GM12878 (cell line): ENCODE measurements around the gene CCDC83. TPM values are rescaled to one million over a fixed set of nuclear protein-coding genes. Genes with fewer than 3 reads are reported as not detected.
A peak's percentile ranks its signal among the peaks of the same experiment; 100 is the strongest.

Experiments
- ATAC-seq: fragments of 200-7000 bp; cut with Tn5 transposase; 3 replicates; pipeline ENCODE4 v1.9.1; 2020; ENCODE audit warnings: mild to moderate bottlenecking, moderate library complexity
- BruUV-seq: library from RNA; stranded (reverse); fragments of 400-500 nt; replicated peaks from 2 replicates; lab custom pipeline; 2021; lab: Mats Ljungman, UMichigan
- CTCF ChIA-PET: fragments of 300-600 bp; sonication (Branson Sonifier 250); formaldehyde crosslinking; extraction: SDS; loops from one replicate; lab custom pipeline; 2021; ENCODE audit warnings: inconsistent platforms; lab: Yijun Ruan, JAX
- POLR2A ChIA-PET: fragments of 350-600 bp; formaldehyde crosslinking; extraction: SDS; loops from one replicate; lab custom pipeline; 2021; ENCODE audit warnings: inconsistent platforms; lab: Charles Lee
- RAD21 ChIA-PET: fragments of 300-600 bp; sonication (Branson Sonifier 250); formaldehyde crosslinking; loops from one replicate; lab custom pipeline; 2023; ENCODE audit warnings: antibody characterized with exemption; ENCODE audit not compliant: unreplicated experiment; lab: Charles Lee
- SMC1A ChIA-PET: fragments of 300-600 bp; sonication (Branson Sonifier 250); formaldehyde crosslinking; loops from one replicate; lab custom pipeline; 2023; ENCODE audit not compliant: unreplicated experiment, uncharacterized antibody; lab: Charles Lee
- DNase-seq: peaks from one replicate; pipeline ENCODE4 v3.0.0-alpha.2; 2011; ENCODE audit warnings: low read depth, low spot score
- FAIRE-seq: peaks from 3 replicates; lab custom pipeline; 2011; peaks lifted over from hg19 to GRCh38; lab: Jason Lieb, UNC
- H2AFZ ChIP-seq: 2 replicates; pipeline ENCODE4 v1.6.0; 2011; ENCODE audit warnings: low read depth, low read length, control low read depth; ENCODE audit not compliant: control insufficient read depth
- H3K27ac ChIP-seq: 2 replicates; pipeline ENCODE4 v1.5.1; 2011; ENCODE audit warnings: control low read depth; ENCODE audit not compliant: control insufficient read depth, insufficient read depth
- H3K27me3 ChIP-seq, 2 experiments: replicated peaks in 1 of 2; 2 replicates each; pipeline versions ENCODE4 v1.6.0 to v1.6.1; 2011; ENCODE audit warnings: low read length in 1 of 2; ENCODE audit not compliant: control insufficient read depth in 2 of 2, insufficient read depth in 2 of 2
- H3K36me3 ChIP-seq, 2 experiments: 2 replicates each; pipeline ENCODE4 v1.5.1; 2011; ENCODE audit warnings: low read length in 1 of 2; ENCODE audit not compliant: control insufficient read depth in 2 of 2, insufficient read depth in 2 of 2
- H3K4me1 ChIP-seq: 2 replicates; pipeline ENCODE4 v1.6.1; 2011; ENCODE audit warnings: mild to moderate bottlenecking, low read length, moderate library complexity, mixed read lengths; ENCODE audit not compliant: control insufficient read depth, insufficient read depth
- H3K4me2 ChIP-seq: 2 replicates; pipeline ENCODE4 v1.6.0; 2011; ENCODE audit warnings: control low read depth; ENCODE audit not compliant: control insufficient read depth, insufficient read depth
- H3K4me3 ChIP-seq: fragments of 200-600 bp; sonication (generic); 2 replicates; pipeline ENCODE4 v1.5.1; 2016
- H3K79me2 ChIP-seq: 2 replicates; pipeline ENCODE4 v1.6.0; 2011; ENCODE audit warnings: low read length; ENCODE audit not compliant: control insufficient read depth, insufficient read depth
- H3K9ac ChIP-seq: 2 replicates; pipeline ENCODE4 v1.8.0; 2011; ENCODE audit warnings: low read length, control low read depth, mixed read lengths; ENCODE audit not compliant: control insufficient read depth, insufficient read depth
- H3K9me3 ChIP-seq: replicated peaks from 3 replicates; pipeline ENCODE4 v1.5.1; 2011; ENCODE audit warnings: mild to moderate bottlenecking, low read length; ENCODE audit not compliant: control insufficient read depth, insufficient read depth
- H4K20me1 ChIP-seq: 2 replicates; pipeline ENCODE4 v1.6.0; 2011; ENCODE audit not compliant: control insufficient read depth, insufficient read depth
- BCL11A ChIP-seq: IDR thresholded peaks from 2 replicates; pipeline ENCODE4 v1.6.1; 2011; ENCODE audit warnings: low read depth, low read length
- CBFB ChIP-seq: IDR thresholded peaks from 2 replicates; pipeline ENCODE4 v1.6.1; 2016; ENCODE audit warnings: antibody characterized with exemption, low read depth
- EED ChIP-seq: sonication (generic); IDR thresholded peaks from 2 replicates; pipeline ENCODE4 v1.6.1; 2016; ENCODE audit warnings: antibody characterized with exemption, low read depth
- EP300 ChIP-seq, 2 experiments: fragments of 150-350 bp in 1 of 2; IDR thresholded peaks; 2 replicates each; pipeline ENCODE4 v1.6.1; 2011 to 2012; ENCODE audit warnings: low read depth in 2 of 2, low read length in 2 of 2, borderline replicate concordance in 1 of 2, improper control_type of control experiment in 1 of 2, inconsistent platforms in 1 of 2; ENCODE audit not compliant: control insufficient read depth in 1 of 2
- ESRRA ChIP-seq: IDR thresholded peaks from 2 replicates; pipeline ENCODE4 v1.6.1; 2012; ENCODE audit warnings: mild to moderate bottlenecking, low read length, improper control_type of control experiment
- IKZF1 ChIP-seq: fragments of 450-650 bp; conservative IDR thresholded peaks from 2 replicates; pipeline ENCODE4 v1.6.1; 2017; ENCODE audit warnings: antibody characterized with exemption, mild to moderate bottlenecking
- MTA2 ChIP-seq: fragments of 450-650 bp; IDR thresholded peaks from 2 replicates; pipeline ENCODE4 v1.6.1; 2016; ENCODE audit warnings: low read depth, mild to moderate bottlenecking, moderate library complexity
- MXI1 ChIP-seq: fragments of 150-350 bp; IDR thresholded peaks from 2 replicates; pipeline ENCODE4 v1.6.1; 2011; ENCODE audit warnings: low read depth, mild to moderate bottlenecking, inconsistent platforms, low read length, improper control_type of control experiment
- NBN ChIP-seq: fragments of 450-650 bp; IDR thresholded peaks from 2 replicates; pipeline ENCODE4 v1.6.1; 2016
- NFYA ChIP-seq: IDR thresholded peaks from 2 replicates; pipeline ENCODE4 v1.6.1; 2011; ENCODE audit warnings: low read depth, mild to moderate bottlenecking, low read length, improper control_type of control experiment, borderline replicate concordance
- RAD21 ChIP-seq: IDR thresholded peaks from 2 replicates; pipeline ENCODE4 v1.6.1; 2011; ENCODE audit warnings: mild to moderate bottlenecking, low read depth, low read length, moderate library complexity; ENCODE audit not compliant: insufficient read depth
- TARDBP ChIP-seq: IDR thresholded peaks from 2 replicates; pipeline ENCODE4 v1.6.1; 2016; ENCODE audit warnings: borderline replicate concordance
- TCF12 ChIP-seq: IDR thresholded peaks from 2 replicates; pipeline ENCODE4 v1.6.1; 2011; ENCODE audit warnings: low read depth, mild to moderate bottlenecking, low read length
- TCF3 ChIP-seq: IDR thresholded peaks from 2 replicates; pipeline ENCODE4 v1.6.1; 2012; ENCODE audit warnings: low read depth, mild to moderate bottlenecking, low read length, borderline replicate concordance; ENCODE audit not compliant: insufficient read depth
- WGBS: methylation state at CpG from one replicate; pipeline ENCODE4 v1.1.6; 2016; ENCODE audit warnings: low lambda C conversion rate; ENCODE audit not compliant: insufficient replicate concordance, insufficient coverage; ENCODE audit errors: missing lambda C conversion rate; 5-methylcytosine and 5-hydroxymethylcytosine counted together
- in situ Hi-C: fragments of 300-500 bp; cut with MboI; formaldehyde crosslinking; loops from 9 replicates; pipeline ENCODE4 v1.14.3; 2018; ENCODE audit warnings: mixed read lengths
- intact Hi-C: fragments of 100-400 bp; cut with micrococcal nuclease; formaldehyde crosslinking; loops from one replicate; pipeline ENCODE4 v1.14.2; 2022; ENCODE audit not compliant: unreplicated experiment
- polyA plus RNA-seq, 11 experiments: library from polyadenylated mRNA; depleted of rRNA in 4 of 11; unstranded in 6 of 11; stranded (reverse) in 5 of 11; fragments of >200 nt; fragmentation: Nextera tagmentation in 4 of 11; fragmentation: Illumina TruSeq in 1 of 11; extraction: Ambion mirVana in 4 of 11; extraction: Trizol in 1 of 11; gene quantifications; 1 replicate in 1 of 11; 2 replicates in 10 of 11; pipeline versions ENCODE4 v1.2.1 to v1.2.3, GENCODE V29; 2011 to 2016; ENCODE audit warnings: inconsistent platforms in 2 of 11, missing spikeins in 2 of 11, low read depth in 1 of 11
- total RNA-seq, 4 experiments: library from RNA; depleted of rRNA in 3 of 4; stranded (reverse); fragments of >200 nt in 3 of 4; fragmentation: Illumina TruSeq in 1 of 4; extraction: Trizol in 1 of 4; gene quantifications; 2 replicates each; pipeline versions ENCODE4 v1.2.1 to v1.2.3, GENCODE V29; 2013 to 2021
- TF ChIP-seq, protein P1 (sequence below): fragments of 450-650 bp; IDR thresholded peaks from 2 replicates; pipeline ENCODE4 v1.6.1; 2017; ENCODE audit warnings: mild to moderate bottlenecking
- TF ChIP-seq, protein P2 (sequence below), 3 experiments: IDR thresholded peaks in 2 of 3; conservative IDR thresholded peaks in 1 of 3; 2 replicates each; pipeline ENCODE4 v1.5.1; 2011; ENCODE audit warnings: low read depth in 3 of 3, low read length in 3 of 3, mild to moderate bottlenecking in 3 of 3, control low read depth in 2 of 3, moderate library complexity in 2 of 3, inconsistent platforms in 1 of 3, mixed read lengths in 1 of 3; ENCODE audit not compliant: control insufficient read depth in 2 of 3, insufficient read depth in 1 of 3; ENCODE audit errors: extremely low read depth in 1 of 3
- TF ChIP-seq, protein P3 (sequence below): fragments of 450-650 bp; IDR thresholded peaks from 2 replicates; pipeline ENCODE4 v1.6.1; 2017; ENCODE audit warnings: low read depth, mild to moderate bottlenecking, moderate library complexity

CCDC83 gene
- total and polyA plus RNA-seq, 10 of the 15 experiments (the other 5 are each of a cell fraction or from before 2014, with no cell fraction given): not detected

DNA sequence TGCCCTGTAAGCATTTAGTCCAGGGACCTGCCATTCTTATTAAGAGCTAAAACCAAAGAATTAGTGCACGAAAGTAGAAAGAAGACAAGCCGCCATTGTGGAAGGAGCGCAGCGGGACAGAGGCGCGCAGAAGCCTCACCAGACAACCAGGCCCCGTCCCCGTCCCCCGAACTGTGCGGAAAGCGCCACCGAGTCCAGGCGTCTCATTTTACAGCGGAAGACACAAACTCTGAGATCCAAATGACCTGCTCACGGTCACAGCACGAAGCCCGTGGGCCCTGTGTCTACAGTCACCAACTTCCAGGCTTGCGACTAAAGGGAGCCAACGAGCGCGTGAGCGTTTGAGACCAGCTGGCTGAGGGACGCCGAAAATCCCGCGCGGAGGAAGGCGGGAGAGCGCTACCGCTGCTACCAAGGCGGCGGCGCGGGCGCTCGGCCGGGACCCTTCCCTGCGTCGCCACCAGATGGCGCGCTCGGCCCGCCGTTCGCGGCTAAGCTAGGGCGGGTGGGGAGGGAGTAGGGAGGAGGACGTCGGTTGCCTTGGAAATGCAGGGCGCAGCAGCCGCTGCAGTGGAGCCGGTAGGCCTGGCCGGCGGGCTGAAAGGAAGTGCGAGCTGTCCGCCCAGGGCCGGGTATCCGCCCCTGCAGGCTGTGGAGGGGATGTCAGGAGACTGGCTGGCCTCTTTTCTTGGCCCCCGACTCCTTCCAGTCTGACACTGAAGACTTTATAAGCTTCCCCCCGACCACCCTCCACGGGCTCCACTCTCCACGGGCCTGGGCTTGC is 434 bp upstream of the CCDC83 start:
- ChIA-PET POLR2A (no interaction called here), CTCF (interaction anchor here (0.5 to 2.6 kb wide), 36 partner anchors 9 to 615 kb away, joined by 3 to 10 read pairs (median 4); partner anchors contain the start of gene TMEM126A), RAD21 (interaction anchor here (0.6 to 1.8 kb wide), 29 partner anchors 12 to 966 kb away, joined by 3 to 13 read pairs (median 3); partner anchors contain the start of genes DLG2, HIKESHI, TMEM126A and TMEM126B), SMC1A (interaction anchor here (0.7 to 1.9 kb wide), 14 partner anchors 10 to 760 kb away, joined by 3 to 5 read pairs (median 3); no protein-coding TSS in a partner anchor)
- H3K9me3 ChIP-seq: no peaks in the 10 kb centered on the region
- in situ Hi-C loops (loop anchor here (5.0 to 10.0 kb wide), 2 partner anchors 438 to 960 kb away; no protein-coding TSS in a partner anchor), intact Hi-C loops (loop anchor here (1.0 to 10.0 kb wide), 8 partner anchors 259 to 1064 kb away; no protein-coding TSS in a partner anchor)
- peak overlapping the region; percentile 88 for H2AFZ ChIP-seq
- peak overlapping the region; percentile 27; the same call in 1 of the 2 replicates for H3K27ac ChIP-seq
- H3K4me3 ChIP-seq: peak overlapping the region; percentile 75
- ATAC-seq: peak; percentile 100
- no peaks in the 10 kb centered on the region for H3K36me3 ChIP-seq
- WGBS: 2% methylated on average over 58 of the region's 62 CpGs
- peaks cover 8% of the 10 kb centered on the region for H3K4me1 ChIP-seq
- no peaks in the 10 kb centered on the region for H4K20me1 ChIP-seq
- no peaks in the 10 kb centered on the region for H3K79me2 ChIP-seq
- DNase-seq: peak; percentile 57
- no TSS peak for BruUV-seq
- H3K27me3 ChIP-seq: no peaks in the 10 kb centered on the region
- FAIRE-seq: peak; percentile 74
- peak overlapping the region; percentile 63 for H3K9ac ChIP-seq
- peak overlapping the region; percentile 74 for H3K4me2 ChIP-seq
- TF ChIP-seq NFYA (no peak), TCF3 (peak; percentile 51; the same call in 1 of the 2 replicates), TCF12 (0 out of 2 replicates have a peak, but pooled peaks have one; percentile 51), MTA2 (no peak), EED (0 out of 2 replicates have a peak, but pooled peaks have one; percentile 17), NBN (peak; percentile 56), RAD21 (peak; percentile 83), TARDBP (peak; percentile 69; the same call in 1 of the 2 replicates), EP300 (IDR thresholded peaks at IDR 0.05; ENCODE audit: borderline replicate concordance in 1 of 2, control insufficient read depth in 1 of 2, low read depth in 2 of 2, low read length in 2 of 2) (no peak), IKZF1 (peak; percentile 50), CBFB (0 out of 2 replicates have a peak, but pooled peaks have one; percentile 26), ESRRA (no peak), MXI1 (peak; percentile 18; the same call in 1 of the 2 replicates), BCL11A (no peak)
- TF ChIP-seq, protein P1, sequence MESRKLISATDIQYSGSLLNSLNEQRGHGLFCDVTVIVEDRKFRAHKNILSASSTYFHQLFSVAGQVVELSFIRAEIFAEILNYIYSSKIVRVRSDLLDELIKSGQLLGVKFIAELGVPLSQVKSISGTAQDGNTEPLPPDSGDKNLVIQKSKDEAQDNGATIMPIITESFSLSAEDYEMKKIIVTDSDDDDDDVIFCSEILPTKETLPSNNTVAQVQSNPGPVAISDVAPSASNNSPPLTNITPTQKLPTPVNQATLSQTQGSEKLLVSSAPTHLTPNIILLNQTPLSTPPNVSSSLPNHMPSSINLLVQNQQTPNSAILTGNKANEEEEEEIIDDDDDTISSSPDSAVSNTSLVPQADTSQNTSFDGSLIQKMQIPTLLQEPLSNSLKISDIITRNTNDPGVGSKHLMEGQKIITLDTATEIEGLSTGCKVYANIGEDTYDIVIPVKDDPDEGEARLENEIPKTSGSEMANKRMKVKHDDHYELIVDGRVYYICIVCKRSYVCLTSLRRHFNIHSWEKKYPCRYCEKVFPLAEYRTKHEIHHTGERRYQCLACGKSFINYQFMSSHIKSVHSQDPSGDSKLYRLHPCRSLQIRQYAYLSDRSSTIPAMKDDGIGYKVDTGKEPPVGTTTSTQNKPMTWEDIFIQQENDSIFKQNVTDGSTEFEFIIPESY: 0 out of 2 replicates have a peak, but pooled peaks have one; percentile 39
- TF ChIP-seq, protein P2, sequence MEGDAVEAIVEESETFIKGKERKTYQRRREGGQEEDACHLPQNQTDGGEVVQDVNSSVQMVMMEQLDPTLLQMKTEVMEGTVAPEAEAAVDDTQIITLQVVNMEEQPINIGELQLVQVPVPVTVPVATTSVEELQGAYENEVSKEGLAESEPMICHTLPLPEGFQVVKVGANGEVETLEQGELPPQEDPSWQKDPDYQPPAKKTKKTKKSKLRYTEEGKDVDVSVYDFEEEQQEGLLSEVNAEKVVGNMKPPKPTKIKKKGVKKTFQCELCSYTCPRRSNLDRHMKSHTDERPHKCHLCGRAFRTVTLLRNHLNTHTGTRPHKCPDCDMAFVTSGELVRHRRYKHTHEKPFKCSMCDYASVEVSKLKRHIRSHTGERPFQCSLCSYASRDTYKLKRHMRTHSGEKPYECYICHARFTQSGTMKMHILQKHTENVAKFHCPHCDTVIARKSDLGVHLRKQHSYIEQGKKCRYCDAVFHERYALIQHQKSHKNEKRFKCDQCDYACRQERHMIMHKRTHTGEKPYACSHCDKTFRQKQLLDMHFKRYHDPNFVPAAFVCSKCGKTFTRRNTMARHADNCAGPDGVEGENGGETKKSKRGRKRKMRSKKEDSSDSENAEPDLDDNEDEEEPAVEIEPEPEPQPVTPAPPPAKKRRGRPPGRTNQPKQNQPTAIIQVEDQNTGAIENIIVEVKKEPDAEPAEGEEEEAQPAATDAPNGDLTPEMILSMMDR (IDR thresholded peaks at IDR 0.05 in 2 of 3, conservative IDR thresholded peaks at IDR 0.05 in 1 of 3; ENCODE audit: control insufficient read depth in 2 of 3, extremely low read depth in 1 of 3, insufficient read depth in 1 of 3, low read depth in 3 of 3, low read length in 3 of 3): peak; percentile 77 to 95 (median 82)
- TF ChIP-seq, protein P3, sequence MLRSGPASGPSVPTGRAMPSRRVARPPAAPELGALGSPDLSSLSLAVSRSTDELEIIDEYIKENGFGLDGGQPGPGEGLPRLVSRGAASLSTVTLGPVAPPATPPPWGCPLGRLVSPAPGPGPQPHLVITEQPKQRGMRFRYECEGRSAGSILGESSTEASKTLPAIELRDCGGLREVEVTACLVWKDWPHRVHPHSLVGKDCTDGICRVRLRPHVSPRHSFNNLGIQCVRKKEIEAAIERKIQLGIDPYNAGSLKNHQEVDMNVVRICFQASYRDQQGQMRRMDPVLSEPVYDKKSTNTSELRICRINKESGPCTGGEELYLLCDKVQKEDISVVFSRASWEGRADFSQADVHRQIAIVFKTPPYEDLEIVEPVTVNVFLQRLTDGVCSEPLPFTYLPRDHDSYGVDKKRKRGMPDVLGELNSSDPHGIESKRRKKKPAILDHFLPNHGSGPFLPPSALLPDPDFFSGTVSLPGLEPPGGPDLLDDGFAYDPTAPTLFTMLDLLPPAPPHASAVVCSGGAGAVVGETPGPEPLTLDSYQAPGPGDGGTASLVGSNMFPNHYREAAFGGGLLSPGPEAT: peak; percentile 36; the same call in 1 of the 2 replicates
